WERI-Rb-1 (cell line): Measurements from ENCODE around the gene STUM.

Experiments
- DNase-seq: peaks from one replicate; pipeline ENCODE4 v3.0.0-alpha.2; 2020
- H3K27ac ChIP-seq: fragments of 250-450 bp; sonication (Bioruptor Pico); 2 replicates; pipeline ENCODE4 v1.5.1; 2020; ENCODE audit warnings: mild to moderate bottlenecking, moderate library complexity
- H3K27me3 ChIP-seq: fragments of 250-450 bp; sonication (Bioruptor Pico); 2 replicates; pipeline ENCODE4 v1.5.1; 2021; ENCODE audit warnings: mild to moderate bottlenecking, low read depth, moderate library complexity; ENCODE audit not compliant: insufficient read depth, severe bottlenecking
- H3K36me3 ChIP-seq: fragments of 250-450 bp; sonication (Bioruptor Pico); 2 replicates; pipeline ENCODE4 v1.5.1; 2020; ENCODE audit warnings: mild to moderate bottlenecking, moderate library complexity
- H3K4me3 ChIP-seq: 2 replicates; pipeline ENCODE4 v1.5.1; 2011; ENCODE audit warnings: low read depth, mild to moderate bottlenecking, control low read depth, low read length
- H3K9me3 ChIP-seq: fragments of 250-450 bp; sonication (Bioruptor Pico); 2 replicates; pipeline ENCODE4 v1.5.1; 2021; ENCODE audit warnings: mild to moderate bottlenecking, moderate library complexity; ENCODE audit not compliant: severe bottlenecking
- CTCF ChIP-seq: IDR thresholded peaks from 2 replicates; pipeline ENCODE4 v1.5.1; 2011; ENCODE audit warnings: low read depth, mild to moderate bottlenecking, control low read depth, inconsistent platforms, low read length

STUM gene

DNA sequence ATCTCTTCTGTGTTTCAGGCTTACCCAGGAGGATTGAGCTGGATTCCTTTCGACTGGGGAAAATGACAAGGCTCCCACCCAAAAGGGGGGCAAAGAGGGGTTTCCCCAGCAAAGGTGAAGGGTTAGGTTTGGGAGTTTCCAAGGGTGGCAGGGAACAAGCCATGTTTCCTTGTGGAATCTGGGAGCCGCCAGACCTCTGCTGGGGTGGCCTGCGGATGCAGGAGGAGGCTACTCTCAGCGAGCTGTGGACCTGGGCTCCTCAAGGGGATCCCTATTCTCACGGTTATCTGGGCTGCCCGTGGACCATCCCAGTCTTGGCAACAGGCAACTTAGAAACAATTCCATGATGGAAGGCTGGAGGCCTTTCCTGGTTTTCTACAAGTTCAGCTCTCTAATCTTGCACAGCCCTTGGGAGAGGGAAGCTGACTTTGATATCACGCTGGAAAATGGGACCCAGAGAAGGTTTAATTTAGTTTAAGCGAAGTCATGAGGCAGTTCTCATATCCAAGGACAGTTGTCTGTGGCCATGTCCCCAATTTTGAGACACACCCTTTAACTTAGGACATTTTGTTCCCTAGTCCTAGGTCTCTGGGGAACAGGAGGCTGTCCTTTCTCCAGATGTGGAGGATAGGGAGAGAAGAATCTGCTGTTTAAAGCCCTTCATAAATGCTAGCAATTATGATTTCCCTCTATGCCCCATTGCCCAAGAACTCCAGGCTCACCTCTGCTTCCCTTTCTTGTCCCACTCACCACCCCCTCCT, 24.7 kb upstream of the STUM start:
- Histone ChIP-seq H3K27ac (no peak overlapping the region), H3K9me3 (no peaks in the 10 kb centered on the region), H3K36me3 (no peaks in the 10 kb centered on the region), H3K27me3 (no peaks in the 10 kb centered on the region), H3K4me3 (no peak overlapping the region)
- no peak for DNase-seq
- no peak for TF ChIP-seq CTCF

- no peaks in the 10 kb centered on the region for H3K36me3 ChIP-seq
- no peak for DNase-seq
- no peak for TF ChIP-seq CTCF
- no peak overlapping the region for H3K4me3 ChIP-seq
- no peak overlapping the region for H3K27ac ChIP-seq
- H3K27me3 ChIP-seq, result no peaks in the 10 kb centered on the region
- H3K9me3 ChIP-seq, result no peaks in the 10 kb centered on the region
Observed at GRCh38 chr1:226524547-226524946, 24.0 kb upstream of the STUM start.

GRCh38 chr1:226525750-226526149, 22.8 kb upstream of the STUM start:
- Histone ChIP-seq H3K36me3 (no peaks in the 10 kb centered on the region), H3K9me3 (no peaks in the 10 kb centered on the region), H3K27me3 (no peaks in the 10 kb centered on the region), H3K27ac (no peak overlapping the region), H3K4me3 (no peak overlapping the region)
- DNase-seq, result no peak
- no peak for TF ChIP-seq CTCF

GRCh38 chr1:226526801-226527595, 21.6 kb upstream of the STUM start:
- Histone ChIP-seq H3K9me3 (no peaks in the 10 kb centered on the region), H3K27me3 (no peaks in the 10 kb centered on the region), H3K36me3 (no peaks in the 10 kb centered on the region), H3K27ac (no peak overlapping the region), H3K4me3 (no peak overlapping the region)
- no peak for TF ChIP-seq CTCF
- DNase-seq, result peak; percentile 19

GRCh38 chr1:226529891-226530290, 18.7 kb upstream of the STUM start:
- no peak for TF ChIP-seq CTCF
- Histone ChIP-seq H3K27ac (no peak overlapping the region), H3K36me3 (no peaks in the 10 kb centered on the region), H3K4me3 (no peak overlapping the region), H3K9me3 (no peaks in the 10 kb centered on the region), H3K27me3 (no peaks in the 10 kb centered on the region)
- no peak for DNase-seq
